NCI-H146 (cell line): ENCODE measurements around the gene ZDHHC20.
A peak's percentile ranks its signal among the peaks of the same experiment; 100 is the strongest.

Experiments
- DNase-seq: peaks from one replicate; lab custom pipeline; 2025; lab: John Stamatoyannopoulos, UW

The ZDHHC20 gene

DNA sequence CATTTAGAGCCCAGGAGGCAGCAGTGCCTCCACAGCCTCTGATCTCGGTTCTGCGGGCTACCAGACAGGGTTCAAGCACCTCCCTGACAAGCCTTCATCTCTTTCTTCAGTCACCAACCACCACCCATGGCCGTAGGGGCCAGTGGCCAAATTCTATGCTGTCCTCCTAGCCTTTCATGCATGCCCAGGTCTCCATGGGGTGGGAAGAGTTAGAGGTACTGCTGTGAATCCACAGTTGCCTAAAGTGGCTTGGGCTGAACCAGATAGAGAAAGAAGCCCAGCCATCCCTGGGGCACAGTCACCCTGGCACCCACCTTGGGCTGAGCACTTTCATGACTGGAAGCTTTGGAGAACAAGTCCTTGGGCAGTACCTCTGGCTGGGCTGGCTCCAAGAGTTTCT lies 97.4 kb downstream of the ZDHHC20 start:
- DNase-seq = no peak

DNA sequence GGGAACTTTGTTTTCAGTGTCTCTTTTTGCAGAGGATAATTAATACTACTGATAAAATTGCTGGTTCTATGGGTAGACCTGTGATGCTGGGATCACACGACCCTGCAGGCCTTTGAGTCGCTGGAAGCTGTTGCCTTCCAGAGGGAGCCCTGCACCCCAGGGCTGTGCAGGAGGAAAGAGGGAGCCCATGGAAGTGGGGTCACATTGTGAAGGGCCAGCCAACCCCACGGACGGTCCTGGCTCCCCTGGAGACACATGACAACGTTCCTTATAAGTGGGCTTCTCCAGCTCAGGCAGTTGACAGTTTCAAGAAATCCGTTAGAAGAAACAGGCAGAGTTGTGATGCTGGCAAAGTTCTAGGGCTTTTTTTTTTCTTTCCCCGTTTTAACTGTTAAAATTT lies 98.0 kb downstream of the ZDHHC20 start:
- DNase-seq = no peak

DNA sequence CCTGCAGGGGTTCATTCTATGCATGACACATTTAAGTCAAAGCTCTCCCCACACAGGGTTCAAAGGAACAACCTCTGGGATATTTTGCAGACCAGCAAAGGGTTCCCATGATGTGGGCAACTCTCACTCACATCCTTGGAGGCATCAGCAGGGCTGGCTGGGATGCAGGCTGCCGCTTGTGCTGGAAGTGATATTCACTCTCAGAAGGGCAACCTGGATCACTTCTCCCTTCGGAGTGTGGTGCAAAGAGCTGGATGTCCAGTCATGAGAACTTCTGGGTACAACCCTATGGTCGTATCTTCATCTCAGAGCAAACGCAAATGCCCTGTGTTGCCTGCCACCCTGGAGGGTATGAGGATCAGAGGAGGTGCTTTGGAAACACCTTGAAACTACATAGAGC lies 98.6 kb downstream of the ZDHHC20 start:
- DNase-seq = no peak

DNA sequence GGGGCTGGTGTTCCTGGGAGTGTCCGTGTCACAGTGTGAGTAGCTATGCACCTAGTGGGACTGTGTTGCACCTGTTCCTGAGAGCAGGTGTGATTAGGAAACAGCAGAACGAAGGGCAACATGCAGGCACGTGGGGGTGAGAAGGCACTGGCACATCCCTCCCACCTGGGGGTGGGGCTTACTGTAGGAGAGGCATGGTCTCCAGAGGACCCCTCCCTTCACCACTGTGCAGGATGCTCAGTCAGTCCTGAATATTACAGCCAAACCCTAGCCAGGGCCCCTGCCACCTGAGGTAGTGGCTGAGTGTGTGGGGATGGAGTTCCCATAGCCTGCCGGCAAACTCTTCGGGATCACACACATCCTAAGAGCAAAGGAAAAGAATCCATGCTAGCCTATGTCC lies 99.2 kb downstream of the ZDHHC20 start:
- no peak for DNase-seq

DNA sequence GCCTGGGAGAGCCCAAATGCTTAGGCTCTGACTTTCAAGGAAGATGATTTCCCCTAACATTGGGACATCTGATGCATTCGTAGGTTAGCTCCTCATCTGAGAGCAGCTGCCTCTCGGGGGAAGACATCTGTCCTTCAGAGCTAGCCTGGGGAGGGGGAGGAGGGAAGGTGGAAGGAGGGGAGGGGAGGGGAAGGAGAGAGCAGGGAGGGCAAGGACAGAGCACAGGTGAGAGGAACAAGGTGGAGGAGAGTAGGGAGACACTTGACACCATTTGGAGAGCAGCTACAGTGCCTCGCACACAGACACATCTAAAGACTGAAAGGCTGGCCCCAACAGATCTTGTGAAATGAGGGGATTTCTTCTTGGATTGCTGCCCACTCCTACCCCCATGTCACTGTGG lies 103.8 kb downstream of the ZDHHC20 start:
- DNase-seq = no peak

DNA sequence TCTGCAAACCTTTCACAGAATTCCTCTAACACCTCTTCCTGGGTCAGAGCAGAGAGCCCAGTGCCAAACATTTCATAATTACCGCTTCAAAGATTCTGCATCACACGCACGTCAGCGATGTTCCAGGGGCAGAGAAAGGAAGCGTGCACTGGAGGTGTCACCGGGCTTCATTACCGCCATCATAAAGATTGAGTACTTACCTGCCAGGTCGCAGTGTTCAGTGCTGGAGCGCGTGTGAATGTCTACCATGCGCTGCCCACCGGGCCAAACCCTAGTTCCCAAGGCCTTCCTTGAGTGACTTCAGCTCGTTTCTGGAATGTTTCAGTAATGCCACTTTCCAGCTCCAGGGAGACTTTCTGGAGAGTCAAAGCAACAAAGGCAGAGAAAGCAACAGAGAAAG lies 104.4 kb downstream of the ZDHHC20 start:
- DNase-seq = no peak

DNA sequence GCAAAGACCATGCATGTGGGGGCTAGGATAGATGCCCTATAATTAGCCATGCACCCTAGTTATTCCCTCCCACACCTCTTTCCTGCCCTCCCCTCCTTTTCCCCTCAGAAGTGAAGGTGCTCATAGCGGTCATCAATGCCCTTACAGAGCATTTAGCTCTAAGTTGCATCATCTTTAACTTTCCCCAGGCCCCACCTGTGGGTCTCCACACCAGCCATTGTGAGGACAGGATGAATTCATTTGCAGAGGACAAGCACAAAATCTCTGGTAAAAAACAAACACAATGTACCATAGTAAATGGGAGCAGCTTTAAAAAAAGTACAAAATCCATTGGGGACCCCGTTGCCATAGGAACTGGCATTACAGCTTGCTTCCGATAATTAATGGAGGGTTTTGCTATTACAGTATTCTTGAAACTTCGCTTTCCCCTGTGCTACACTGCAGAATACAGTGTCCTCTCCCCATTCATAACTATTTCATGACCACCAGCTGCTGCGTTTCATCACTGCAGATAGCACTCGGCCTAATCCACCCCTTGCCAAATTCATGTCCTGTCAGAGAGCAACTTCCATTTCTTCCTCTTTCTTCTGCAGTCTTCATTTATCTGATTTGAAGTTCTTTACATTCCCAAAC lies 110.5 kb downstream of the ZDHHC20 start:
- no peak for DNase-seq

DNA sequence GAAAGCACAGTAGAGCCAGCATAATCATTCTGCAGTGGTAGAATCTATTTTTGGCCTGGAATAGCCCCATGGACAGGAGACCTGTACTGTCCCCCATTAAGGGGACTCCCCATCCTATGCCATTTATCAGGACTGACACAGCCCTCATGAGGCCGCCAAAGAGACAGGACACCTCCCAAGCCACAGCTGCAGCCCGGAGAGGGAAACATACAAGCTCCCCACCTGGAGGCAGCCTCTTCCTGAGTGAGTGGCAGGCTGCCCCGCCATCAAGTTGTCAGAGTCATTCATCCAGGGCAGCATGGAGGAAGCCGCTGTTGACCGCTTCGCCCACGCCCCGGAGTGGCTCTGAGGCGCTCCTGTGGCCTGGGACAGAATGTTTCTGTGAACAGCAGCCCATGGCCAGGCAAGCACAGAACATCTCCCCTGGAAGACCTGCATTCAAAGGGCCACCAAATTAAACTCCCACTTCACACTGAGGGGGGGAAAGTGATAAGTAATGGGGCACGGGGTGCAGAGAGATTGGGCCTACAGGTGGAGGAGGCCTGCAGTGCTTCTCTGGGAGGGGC lies 111.3 kb downstream of the ZDHHC20 start:
- DNase-seq = no peak

DNA sequence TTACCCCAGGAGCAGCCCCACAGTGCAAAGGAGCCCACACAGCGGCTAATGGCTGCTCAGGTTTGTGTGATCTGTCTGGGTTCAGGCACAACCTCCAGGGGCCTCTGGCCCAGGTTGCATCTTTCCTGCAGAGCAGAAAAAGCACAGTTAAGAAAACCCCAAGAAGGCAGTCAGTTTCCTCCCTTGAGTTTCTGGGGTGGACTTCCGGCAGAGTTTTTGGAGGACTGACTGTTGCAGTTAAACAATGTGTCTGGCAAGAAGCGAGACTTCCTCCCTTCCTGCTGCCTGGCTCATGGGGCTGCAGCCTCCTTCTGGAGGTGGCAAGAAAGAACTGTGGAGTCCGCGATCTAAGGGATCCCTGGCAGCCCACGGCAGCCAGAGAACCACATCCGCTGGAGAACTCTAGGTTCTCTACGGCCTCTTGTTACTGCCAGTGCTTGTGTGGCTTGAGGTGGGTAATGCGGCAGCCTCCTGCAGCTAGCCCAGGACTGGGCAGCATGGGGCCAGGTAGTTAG lies 114.4 kb downstream of the ZDHHC20 start:
- DNase-seq = no peak

DNA sequence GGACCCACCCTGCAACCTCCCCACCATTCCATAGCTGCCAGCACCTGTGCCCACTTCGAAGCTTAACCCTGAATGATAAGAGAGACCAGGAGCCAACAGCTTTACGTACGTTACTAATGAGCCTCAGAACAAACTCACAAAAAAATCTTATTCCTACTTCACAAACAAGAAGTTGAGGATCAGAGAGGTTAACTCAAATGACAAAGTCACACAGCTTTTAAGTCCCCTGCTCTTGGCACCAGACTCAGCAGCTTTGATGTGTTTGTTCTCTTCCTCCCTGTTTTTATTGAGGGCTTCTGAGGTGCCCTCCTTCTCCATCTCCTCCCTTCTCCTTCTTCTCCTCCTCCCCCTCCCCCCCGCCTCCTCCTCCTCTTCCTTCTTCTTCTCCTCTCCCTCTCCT lies 115.4 kb downstream of the ZDHHC20 start:
- no peak for DNase-seq

DNA sequence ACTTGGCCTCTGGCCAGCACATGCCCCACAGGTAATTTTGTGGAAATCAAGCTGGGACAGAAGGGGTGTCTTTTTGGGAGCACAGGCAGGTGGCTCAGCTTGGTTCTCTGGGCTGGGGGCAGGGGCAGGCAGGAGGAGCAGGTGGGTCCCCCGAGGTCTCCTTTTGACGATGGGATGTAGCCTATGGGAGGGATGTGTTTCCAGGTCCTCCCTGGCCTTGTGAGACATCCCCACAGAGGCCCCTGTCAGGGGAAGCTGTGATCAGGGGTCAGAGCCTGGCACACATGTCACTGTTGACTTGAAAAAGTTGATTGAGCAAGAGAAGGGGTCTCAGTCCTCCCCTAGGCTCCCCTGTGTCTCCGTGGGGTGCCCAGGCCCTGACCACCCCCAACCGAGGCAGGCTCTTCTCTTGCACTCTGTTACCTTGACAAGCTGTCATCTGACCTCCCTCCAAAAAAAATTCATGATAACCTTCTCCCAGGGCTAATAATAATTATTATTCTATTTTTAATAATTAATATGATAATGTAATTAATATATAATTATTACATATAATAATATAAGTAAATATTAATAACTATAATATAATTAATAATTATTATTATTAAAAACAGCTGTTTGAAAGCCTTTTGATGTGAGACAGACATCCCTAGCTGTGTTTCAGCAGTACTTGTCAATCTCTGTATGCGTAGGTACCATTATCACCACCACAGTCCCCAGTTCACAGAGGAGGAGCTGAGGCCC lies 116.2 kb downstream of the ZDHHC20 start:
- DNase-seq = no peak

DNA sequence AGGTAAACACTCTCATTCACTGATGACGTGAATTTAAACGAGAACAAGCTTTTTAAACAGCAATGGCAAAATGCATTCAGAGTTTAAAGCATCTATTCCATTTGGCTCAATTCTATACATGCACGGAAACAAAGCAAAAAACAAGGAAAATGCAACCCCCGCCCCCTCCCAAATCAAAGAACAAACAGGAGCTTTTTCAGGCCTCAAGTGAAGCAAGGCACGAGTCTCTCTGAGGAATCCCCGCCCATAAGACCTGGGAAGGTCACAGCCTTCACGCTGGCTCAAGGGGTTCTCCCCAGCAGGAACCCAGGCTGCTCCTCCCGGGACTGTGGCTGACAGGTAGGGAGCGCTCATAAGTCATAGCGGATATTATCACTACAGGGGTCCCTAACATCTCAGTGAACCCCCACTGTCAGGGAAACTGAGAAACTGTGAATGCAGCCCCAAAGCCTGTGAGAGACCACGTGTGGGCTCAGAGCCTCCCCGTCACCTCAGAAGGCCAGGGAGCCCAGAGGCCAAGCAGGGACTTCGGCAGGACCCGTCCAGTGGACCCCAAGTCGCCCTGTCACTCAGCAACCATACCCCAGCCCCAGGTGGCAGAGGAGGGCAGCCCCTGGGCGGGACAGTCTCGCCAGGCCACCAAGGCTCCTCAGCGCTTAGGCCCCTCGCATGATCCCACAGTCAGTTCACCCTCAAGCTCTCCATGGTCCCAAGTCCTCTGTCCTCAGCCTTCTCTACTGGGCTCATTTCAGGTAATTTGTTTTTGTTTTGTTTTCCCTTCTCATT lies 117.3 kb downstream of the ZDHHC20 start:
- DNase-seq = no peak

DNA sequence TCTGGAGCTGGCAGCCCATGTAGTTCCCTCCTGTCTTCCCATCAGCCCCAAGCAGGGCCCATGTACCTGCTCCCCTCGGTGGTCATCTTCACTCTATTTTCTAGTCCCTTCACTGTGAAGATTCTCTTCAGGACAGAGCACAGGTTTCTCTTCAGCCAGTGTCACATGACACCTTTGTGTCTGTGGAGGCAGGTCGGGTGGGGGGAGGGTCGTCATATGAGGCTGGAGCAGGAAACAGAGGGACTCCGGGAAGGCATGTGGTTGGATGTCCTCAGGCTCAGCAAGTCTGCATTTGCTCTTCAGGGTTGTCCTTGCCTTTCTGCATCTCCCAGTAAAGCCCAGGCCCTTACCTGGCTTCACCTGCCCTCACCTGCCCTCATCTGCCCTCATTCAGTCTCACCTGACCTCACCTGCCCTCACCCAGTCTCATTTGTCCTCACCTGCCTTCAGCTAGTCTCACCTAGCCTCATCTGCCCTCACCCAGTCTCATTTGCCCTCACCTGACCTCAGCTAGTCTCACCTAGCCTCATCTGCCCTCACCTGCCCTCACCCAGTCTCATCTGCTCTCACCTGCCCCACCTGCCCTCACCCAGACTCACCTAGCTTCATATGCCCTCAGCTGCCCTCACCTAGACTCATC lies 120.3 kb downstream of the ZDHHC20 start:
- peak; percentile 52 for DNase-seq

DNA sequence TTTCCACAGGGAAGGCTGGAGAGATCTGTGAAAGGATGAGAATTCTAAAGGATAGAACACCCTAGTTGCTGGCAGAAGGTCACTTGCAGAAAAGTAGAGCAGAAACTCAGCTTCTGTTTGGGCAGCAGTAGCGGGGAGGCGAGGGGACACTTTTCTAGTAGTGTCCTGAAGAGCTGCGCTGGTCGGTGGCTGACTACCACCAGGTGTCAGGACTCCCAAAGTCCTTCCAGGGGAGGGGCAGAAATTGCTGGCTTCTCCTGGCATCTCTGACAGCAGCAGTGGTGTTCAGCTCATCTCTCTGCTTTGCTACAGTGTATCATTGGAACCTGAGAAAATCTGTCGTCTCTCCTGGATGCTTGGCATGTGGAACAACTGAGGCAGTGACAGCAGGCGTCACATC lies 120.9 kb downstream of the ZDHHC20 start:
- no peak for DNase-seq

DNA sequence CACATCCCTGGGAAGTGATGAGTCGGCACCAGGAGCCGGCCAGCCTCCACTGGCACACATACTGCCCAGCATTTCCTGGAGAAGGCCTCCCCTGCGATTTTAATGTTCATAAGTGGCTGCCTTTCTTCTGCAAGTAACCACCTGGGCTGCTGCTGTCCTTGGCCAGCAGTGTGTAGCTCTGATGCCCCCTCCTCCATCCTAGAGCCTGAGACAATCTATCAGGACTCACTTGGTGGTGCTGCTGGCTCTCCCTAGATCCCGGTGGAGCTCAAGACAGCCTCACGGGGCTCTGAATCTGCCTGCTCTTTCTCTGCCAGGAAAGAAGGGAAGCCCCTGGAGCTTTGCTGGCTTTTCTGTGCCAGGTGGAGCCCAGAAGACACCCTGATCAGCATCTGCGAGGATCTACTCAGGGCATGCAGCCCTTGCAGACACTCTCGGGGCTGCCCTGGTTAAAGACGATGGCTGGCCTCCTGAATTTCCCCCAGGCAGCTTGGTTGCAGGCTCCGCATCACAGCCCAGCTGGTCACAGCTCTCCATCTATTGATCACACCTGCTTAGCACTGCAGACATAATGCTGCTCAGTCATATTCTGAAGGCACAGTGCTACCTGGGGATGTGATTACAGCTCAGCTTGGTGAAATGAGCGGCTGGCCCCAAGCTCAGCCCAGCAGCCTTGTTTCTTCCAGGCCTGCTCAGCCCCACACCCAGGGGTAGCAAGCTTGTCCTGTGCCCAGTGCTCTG lies 122.3 kb downstream of the ZDHHC20 start:
- peak; percentile 28 for DNase-seq

DNA sequence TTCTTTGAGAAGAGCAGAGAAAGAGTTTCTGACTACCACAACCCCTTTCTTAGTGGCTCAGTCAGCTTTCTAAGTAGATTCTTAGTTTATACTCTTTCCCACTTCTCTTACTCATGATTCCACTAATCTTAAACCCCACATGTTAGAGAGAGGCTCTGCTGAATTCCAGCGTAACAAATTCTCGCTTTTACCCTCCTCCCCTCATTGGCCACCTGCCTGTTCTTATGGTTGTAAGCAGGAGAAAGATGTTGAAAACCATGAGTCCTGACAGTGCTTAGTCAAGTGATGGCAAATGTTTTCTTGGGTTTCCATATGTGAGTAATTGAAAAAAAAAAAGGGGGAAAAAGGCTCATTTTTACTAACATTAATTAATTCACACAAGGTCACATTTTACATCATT lies 125.9 kb downstream of the ZDHHC20 start:
- no peak for DNase-seq

DNA sequence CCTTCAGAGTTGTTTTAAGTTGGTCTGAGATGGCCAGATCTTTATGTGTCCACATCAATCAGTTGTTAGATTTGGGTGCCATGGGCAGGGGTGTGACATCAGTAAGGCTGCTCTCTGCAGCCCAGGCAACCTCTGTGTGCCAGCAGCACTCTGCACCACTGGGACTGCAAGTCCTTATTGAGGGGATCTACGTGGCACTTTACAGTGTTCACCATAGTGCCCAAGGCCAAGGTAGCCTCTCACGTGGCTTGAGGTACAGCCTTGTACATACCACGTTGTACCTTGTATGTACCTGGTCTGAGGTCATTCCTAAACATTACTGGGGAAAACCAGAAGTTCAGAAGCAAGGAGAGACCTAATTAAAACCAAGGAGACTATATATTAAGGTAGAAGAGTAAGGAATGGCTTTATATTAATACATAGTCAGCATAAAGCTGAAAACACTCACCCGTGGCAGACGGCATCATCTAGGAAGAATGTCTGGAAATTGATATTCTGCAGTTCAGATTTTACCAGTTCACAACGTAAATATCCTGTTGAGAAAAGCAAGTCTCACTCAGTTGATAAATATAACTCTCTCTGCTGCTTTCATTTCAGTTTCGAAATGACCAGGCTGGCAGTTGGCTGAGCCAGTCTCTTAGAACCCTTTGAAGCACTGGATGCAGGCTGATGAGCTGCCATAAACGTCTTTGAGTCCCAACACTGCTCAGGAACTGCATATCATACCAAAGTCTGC lies 128.8 kb downstream of the ZDHHC20 start:
- DNase-seq = no peak

DNA sequence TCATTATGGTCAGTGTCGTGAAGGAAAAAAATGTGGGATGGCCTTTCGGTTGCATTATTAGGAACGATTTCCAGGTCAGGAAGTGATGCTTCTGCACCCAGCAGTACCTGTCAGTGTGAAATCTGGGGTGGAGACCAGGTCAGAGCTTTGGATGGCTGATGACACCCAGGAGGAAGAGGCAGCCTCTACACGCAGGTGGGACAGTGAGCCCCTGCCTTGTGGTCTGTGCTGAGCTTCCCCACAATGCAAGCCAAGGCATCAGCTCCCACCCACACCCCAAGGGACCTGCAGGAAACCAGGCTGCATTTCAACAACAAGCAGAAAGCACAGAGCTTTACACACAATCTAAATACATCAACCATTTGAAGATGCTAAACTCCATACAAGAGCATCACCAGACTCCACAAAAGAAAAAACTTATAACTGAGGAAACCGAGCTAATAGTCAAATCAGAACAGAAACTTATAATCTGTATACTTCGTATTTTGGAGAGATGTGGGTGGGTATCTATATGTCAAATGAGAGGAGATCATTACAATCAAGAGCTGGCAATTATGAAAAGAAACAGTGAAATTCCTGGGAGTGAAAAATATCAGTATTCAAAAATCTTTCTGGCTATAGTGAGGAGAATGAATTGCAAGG lies 130.1 kb downstream of the ZDHHC20 start:
- no peak for DNase-seq

DNA sequence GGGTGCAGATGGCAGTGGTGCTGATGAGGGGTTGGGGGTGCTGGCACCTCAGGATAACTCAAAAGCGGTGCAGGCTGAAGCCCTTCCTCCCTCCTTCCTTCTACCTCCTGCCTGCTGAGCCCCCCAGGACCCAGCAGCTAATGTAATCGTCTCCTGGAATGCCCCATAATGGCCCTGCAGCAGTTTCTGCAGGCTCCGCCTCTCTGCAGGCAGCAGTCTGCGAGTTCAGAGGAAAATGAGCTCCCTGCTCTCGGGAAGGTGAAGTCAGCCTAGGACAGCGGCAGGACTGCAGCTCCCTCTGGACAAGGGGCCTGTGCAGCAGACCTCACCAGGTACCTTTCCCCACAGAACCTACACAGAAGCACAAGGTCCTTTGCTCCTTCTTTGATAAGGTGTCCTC lies 130.9 kb downstream of the ZDHHC20 start:
- DNase-seq = peak; percentile 31
